ENCODE measurements around the gene GAS7. TPM values are rescaled to one million over a fixed set of nuclear protein-coding genes. Genes with fewer than 3 reads are reported as not detected.
"Not testable (repeated sequence)": the region's sequence is repeated elsewhere in the genome, so short reads cannot be mapped to it uniquely, and the experiment has no call there.

GAS7 gene
- total RNA-seq, 2 experiments from 2014 or later = 1.6 to 2.1 TPM

DNA sequence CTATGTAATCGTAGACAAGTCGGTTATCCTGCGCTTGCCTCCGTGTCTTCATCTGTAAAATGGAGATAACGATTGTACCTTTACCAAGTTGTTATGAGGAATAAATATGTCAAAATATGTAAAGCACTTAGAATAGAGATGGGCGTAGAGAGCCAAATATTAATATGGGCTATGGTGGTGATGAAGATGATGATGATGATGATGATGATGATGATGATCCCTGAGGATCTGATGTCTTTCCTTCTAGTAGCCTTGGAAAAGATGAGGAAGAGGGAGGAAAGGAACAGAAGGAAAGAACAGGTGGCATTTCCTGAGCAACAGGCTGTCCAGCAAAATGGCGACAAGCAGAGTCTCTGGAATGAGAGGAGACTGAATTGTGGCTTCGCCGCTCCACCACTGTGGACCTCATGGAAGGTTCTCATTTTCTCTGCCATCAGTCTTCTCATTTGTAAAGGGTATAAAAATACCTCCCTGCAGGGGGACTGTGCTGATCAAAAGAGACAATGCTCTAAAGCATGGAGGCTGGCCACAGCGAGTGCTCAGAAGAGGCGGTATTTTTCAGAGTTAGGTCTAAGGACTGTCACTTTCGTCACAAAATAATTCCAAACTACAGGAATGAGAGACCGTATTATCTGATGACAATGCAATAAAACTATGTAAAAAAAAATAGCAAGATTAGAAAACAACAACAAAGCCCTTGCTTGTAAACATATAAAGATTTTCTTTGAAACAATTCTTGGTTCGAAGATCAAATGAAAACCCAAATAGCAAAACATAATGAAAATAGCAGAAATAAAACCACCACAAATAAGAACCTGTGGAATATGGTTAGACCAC, 276.2 kb downstream of the GAS7 start:
- ATAC-seq (no peak), DNase-seq (no peak)
- POLR2A ChIA-PET = no interaction called here
- Mint-ChIP-seq H3K36me3 (ENCODE audit: low read depth) (no peaks in the 10 kb centered on the region), H3K9me3 (no peaks in the 10 kb centered on the region), H3K4me3 (no peak overlapping the region), H3K27ac (no peak overlapping the region), H3K27me3 (no peaks in the 10 kb centered on the region), H3K4me1 (ENCODE audit: low read depth) (no peaks in the 10 kb centered on the region)
- CTCF ChIA-PET = no interaction called here
- TF ChIP-seq, protein P1, sequence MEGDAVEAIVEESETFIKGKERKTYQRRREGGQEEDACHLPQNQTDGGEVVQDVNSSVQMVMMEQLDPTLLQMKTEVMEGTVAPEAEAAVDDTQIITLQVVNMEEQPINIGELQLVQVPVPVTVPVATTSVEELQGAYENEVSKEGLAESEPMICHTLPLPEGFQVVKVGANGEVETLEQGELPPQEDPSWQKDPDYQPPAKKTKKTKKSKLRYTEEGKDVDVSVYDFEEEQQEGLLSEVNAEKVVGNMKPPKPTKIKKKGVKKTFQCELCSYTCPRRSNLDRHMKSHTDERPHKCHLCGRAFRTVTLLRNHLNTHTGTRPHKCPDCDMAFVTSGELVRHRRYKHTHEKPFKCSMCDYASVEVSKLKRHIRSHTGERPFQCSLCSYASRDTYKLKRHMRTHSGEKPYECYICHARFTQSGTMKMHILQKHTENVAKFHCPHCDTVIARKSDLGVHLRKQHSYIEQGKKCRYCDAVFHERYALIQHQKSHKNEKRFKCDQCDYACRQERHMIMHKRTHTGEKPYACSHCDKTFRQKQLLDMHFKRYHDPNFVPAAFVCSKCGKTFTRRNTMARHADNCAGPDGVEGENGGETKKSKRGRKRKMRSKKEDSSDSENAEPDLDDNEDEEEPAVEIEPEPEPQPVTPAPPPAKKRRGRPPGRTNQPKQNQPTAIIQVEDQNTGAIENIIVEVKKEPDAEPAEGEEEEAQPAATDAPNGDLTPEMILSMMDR (IDR thresholded peaks at IDR 0.05) = no peak
- intact Hi-C loops (cut with micrococcal nuclease) = loop anchor here (10.0 kb wide), 2 partner anchors 303 to 693 kb away; no protein-coding TSS in a partner anchor

DNA sequence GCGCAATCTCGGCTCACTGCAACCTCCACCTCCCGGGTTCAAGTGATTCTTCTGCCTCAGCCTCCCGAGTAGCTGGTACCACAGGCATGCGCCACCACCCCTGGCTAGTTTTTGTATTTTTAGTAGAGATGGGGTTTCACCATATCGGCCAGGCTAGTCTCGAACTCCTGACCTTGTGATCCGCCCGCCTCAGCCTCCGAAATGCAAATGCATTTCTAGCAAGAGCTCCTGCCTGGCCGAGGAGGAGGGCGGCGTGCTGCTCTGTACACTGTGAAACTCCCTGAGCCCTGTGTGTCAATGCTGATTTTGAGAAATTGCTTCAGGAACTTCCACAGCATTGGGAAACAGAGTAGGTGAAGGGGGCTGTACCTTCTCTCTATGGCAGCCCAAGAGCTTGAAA, 277.2 kb downstream of the GAS7 start:
- H3K4me3 Mint-ChIP-seq; ATAC-seq; H3K4me1 Mint-ChIP-seq (ENCODE audit: low read depth); H3K9me3 Mint-ChIP-seq; H3K27me3 Mint-ChIP-seq; H3K27ac Mint-ChIP-seq; H3K36me3 Mint-ChIP-seq (ENCODE audit: low read depth); POLR2A ChIA-PET; DNase-seq: not testable (repeated sequence)
- CTCF ChIA-PET = interaction anchor here (1.2 kb wide), 1 partner anchor 16 kb away, joined by 3 read pairs; the partner anchor contains the start of gene RCVRN
- intact Hi-C loops (cut with micrococcal nuclease) = loop anchor here (10.0 kb wide), 2 partner anchors 304 to 694 kb away; no protein-coding TSS in a partner anchor

DNA sequence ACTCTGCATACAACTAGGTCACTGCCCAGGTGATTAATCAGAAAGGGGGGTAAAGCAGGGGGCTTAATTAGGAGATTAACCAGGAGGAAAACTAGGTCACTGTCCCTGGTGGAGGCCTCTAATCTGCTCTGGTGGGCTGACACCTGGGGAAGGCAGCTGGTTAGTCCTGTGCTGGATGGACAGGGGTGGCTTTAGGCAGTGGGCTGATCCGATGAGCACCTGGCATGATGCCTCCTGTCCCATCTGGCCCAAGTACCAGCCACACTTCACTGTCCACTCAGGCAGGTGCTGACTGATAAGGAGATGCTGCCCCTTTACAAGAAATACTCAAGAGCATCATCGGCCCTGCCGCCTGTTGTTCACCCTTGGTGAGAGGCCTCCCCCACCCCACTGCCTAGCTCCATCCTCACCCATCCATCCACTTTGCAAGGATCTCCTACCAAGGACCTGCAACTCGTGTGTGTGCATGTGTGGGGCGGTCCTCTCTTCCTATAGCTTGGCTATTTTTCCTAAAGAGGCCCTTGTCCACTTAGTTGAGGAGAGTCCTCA, 279.5 kb downstream of the GAS7 start:
- TF ChIP-seq, protein P1 (IDR thresholded peaks at IDR 0.05) = no peak
- no peaks in the 10 kb centered on the region for H3K9me3 Mint-ChIP-seq
- no peaks in the 10 kb centered on the region for H3K36me3 Mint-ChIP-seq (ENCODE audit: low read depth)
- H3K27ac Mint-ChIP-seq = no peak overlapping the region
- POLR2A ChIA-PET = no interaction called here
- no peak for ATAC-seq
- no peaks in the 10 kb centered on the region for H3K4me1 Mint-ChIP-seq (ENCODE audit: low read depth)
- no peaks in the 10 kb centered on the region for H3K27me3 Mint-ChIP-seq
- CTCF ChIA-PET = no interaction called here
- intact Hi-C loops (cut with micrococcal nuclease) = no loop called here
- no peak overlapping the region for H3K4me3 Mint-ChIP-seq
- DNase-seq = no peak

DNA sequence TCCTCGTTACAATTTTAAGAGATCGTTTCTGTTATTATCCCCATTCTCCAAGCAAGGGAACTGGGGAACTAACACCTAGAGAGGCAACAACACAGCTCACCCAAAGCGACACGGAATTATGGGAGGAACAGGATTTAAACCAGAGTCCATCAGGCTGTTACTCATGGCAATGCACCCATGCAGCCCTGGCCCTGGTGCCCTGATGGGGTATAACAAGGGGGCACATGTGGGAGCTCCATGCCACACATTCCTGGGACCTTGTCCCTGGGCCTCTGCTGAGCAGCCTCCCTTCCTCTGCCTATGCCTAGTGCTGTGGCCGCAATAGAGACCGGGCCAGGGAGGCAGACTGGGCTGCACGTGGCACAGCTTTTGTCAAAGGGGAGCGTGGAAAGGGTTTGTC, 280.1 kb downstream of the GAS7 start:
- intact Hi-C loops (cut with micrococcal nuclease) = no loop called here
- Mint-ChIP-seq H3K27me3 (no peaks in the 10 kb centered on the region), H3K4me1 (ENCODE audit: low read depth) (no peaks in the 10 kb centered on the region), H3K4me3 (no peak overlapping the region), H3K9me3 (no peaks in the 10 kb centered on the region), H3K27ac (no peak overlapping the region), H3K36me3 (ENCODE audit: low read depth) (no peaks in the 10 kb centered on the region)
- ChIA-PET POLR2A (no interaction called here), CTCF (no interaction called here)
- TF ChIP-seq, protein P1 (IDR thresholded peaks at IDR 0.05) = no peak
- ATAC-seq (no peak), DNase-seq (no peak)

DNA sequence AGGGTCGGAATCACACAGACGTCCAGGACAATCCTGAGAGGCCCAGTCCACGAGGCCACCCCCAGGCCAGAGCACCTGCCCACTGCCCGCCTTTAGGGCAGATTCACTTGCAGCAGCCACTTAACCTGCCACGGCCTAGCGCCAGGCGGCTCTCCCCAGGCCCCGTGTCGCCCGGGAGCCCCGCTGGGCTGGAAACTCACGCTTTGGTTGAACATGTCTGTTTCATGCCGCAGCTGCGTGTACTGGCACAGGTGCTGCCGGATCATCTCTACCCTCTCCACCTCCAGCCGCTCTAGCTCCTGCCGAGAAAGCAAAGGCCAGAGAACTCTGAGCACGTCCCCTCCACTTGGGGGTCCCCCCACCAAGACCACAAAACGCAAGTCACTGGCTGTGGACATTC, 280.6 kb downstream of the GAS7 start:
- H3K36me3 Mint-ChIP-seq (ENCODE audit: low read depth) = no peaks in the 10 kb centered on the region
- DNase-seq (no peak), ATAC-seq (no peak)
- no peak overlapping the region for H3K4me3 Mint-ChIP-seq
- H3K27ac Mint-ChIP-seq = no peak overlapping the region
- no peaks in the 10 kb centered on the region for H3K4me1 Mint-ChIP-seq (ENCODE audit: low read depth)
- H3K9me3 Mint-ChIP-seq = no peaks in the 10 kb centered on the region
- H3K27me3 Mint-ChIP-seq = no peaks in the 10 kb centered on the region
- ChIA-PET POLR2A (no interaction called here), CTCF (no interaction called here)
- intact Hi-C loops (cut with micrococcal nuclease) = no loop called here
- TF ChIP-seq, protein P1 (IDR thresholded peaks at IDR 0.05) = no peak
